ENCODE measurements around the gene IPO9. TPM values are rescaled to one million over a fixed set of nuclear protein-coding genes. Genes with fewer than 3 reads are reported as not detected.

The IPO9 gene
- polyA plus RNA-seq, 3 donors = 74.3 to 87.8 (median 79.2) TPM

Other genes with a start within 250 kb of the IPO9 start
- gene SHISA4, start 59.7 kb downstream of the IPO9 start, polyA plus RNA-seq (ENCODE audit: insufficient read length in 3 of 3) = 10 to 100 TPM; 16.2 to 17.1 (median 16.9) TPM
- gene LMOD1, start 117.4 kb downstream of the IPO9 start, polyA plus RNA-seq (ENCODE audit: insufficient read length in 3 of 3) = 1 to 10 TPM; 3.4 to 4.2 (median 4.1) TPM
- gene TIMM17A, start 126.3 kb downstream of the IPO9 start, polyA plus RNA-seq (ENCODE audit: insufficient read length in 3 of 3) = 10 to 100 TPM; 62.0 to 64.3 (median 63.8) TPM
- gene RNPEP, start 153.5 kb downstream of the IPO9 start, polyA plus RNA-seq (ENCODE audit: insufficient read length in 3 of 3) = 10 to 100 TPM; 60.1 to 72.8 (median 70.9) TPM
- gene ELF3, start 181.4 kb downstream of the IPO9 start, polyA plus RNA-seq (ENCODE audit: insufficient read length in 3 of 3) = 10 to 100 TPM; 53.4 to 89.2 (median 66.6) TPM